ENCODE results near the gene P3H2.
"Not testable (repeated sequence)": the region's sequence is repeated elsewhere in the genome, so short reads cannot be mapped to it uniquely, and the experiment has no call there.

P3H2 gene

GRCh38 chr3:190159902-190160435 lies 39.3 kb upstream of the P3H2 start:
- no peak for TF ChIP-seq CTCF (IDR thresholded peaks at IDR 0.05; ENCODE audit: low read depth, low read length)
- no peak for DNase-seq (ENCODE audit: extremely low read depth, low read depth)

- no peak for TF ChIP-seq CTCF (IDR thresholded peaks at IDR 0.05; ENCODE audit: low read depth, low read length)
- no peak for DNase-seq (ENCODE audit: extremely low read depth, low read depth)
Observed at GRCh38 chr3:190158261-190158660, 37.6 kb upstream of the P3H2 start.

- TF ChIP-seq CTCF (IDR thresholded peaks at IDR 0.05; ENCODE audit: low read depth, low read length) = no peak
- no peak for DNase-seq (ENCODE audit: extremely low read depth, low read depth)
Observed at GRCh38 chr3:190155752-190156151, 35.1 kb upstream of the P3H2 start.

GRCh38 chr3:190150681-190151080 lies 30.0 kb upstream of the P3H2 start:
- TF ChIP-seq CTCF (IDR thresholded peaks at IDR 0.05; ENCODE audit: low read depth, low read length) = no peak
- DNase-seq (ENCODE audit: extremely low read depth, low read depth) = no peak

GRCh38 chr3:190149830-190150619 lies 29.3 kb upstream of the P3H2 start:
- not testable (repeated sequence) for DNase-seq (ENCODE audit: extremely low read depth, low read depth)

- not testable (repeated sequence) for DNase-seq (ENCODE audit: extremely low read depth, low read depth)
Observed at GRCh38 chr3:190144793-190145192, 24.1 kb upstream of the P3H2 start.

- DNase-seq (ENCODE audit: extremely low read depth, low read depth) = no peak
- no peak for TF ChIP-seq CTCF (IDR thresholded peaks at IDR 0.05; ENCODE audit: low read depth, low read length)
Observed at GRCh38 chr3:190142041-190142440, 21.3 kb upstream of the P3H2 start.

- DNase-seq (ENCODE audit: extremely low read depth, low read depth) = no peak
- no peak for TF ChIP-seq CTCF (IDR thresholded peaks at IDR 0.05; ENCODE audit: low read depth, low read length)
Observed at GRCh38 chr3:190139365-190139764, 18.7 kb upstream of the P3H2 start.
